Measurements from ENCODE around the gene DDX59. TPM values are rescaled to one million over a fixed set of nuclear protein-coding genes. Genes with fewer than 3 reads are reported as not detected.
A peak's percentile ranks its signal among the peaks of the same experiment; 100 is the strongest.
"Not testable (repeated sequence)": the region's sequence is repeated elsewhere in the genome, so short reads cannot be mapped to it uniquely, and the experiment has no call there.

The DDX59 gene
- total RNA-seq, 2 donors from 2014 or later: 14.2 to 20.5 TPM

DNA sequence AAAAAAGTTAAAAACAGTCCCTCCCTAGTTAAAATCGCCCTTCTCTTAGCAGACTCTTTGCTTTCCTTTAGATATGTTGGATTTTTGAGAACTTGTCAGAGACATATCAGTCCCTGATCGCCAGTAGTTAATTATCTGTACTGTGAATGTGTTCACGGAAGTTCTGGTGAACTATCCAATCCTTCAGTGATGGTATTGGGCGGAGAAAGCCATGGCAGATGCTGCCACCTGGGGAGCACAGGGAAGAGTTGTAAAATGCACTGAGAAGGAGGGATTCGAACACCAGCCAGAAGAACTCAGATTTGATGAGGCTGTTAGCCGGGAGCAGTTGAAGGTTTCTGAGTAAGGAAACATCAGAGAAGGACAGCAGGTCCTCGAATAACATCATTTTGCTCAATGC lies 31.6 kb downstream of the DDX59 start:
- ATAC-seq (peak; percentile 65), DNase-seq (no peak)

DNA sequence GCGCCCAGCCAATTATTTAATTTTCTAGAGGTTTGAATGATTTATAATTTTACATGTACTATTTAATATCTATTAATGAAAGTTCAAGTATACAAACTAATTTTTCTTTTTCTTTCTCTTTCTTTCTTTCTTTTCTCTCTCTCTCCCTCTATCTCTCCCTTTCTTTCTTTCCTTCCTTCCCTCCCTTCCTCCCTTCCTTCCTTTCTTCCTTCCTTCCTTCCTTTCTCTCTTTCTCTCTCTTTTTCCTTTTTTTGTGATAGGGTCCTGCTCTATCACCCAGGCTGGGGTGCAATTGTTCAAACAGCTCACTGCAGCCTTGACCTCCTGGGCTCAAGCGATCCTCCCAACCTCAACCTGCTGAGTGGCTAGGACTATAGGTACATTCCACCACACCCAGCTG lies 33.0 kb downstream of the DDX59 start:
- no peak for DNase-seq
- intact Hi-C loops (cut with DNase I, micrococcal nuclease): no loop called here
- no peak for ATAC-seq

More for the DNA sequence above, 31.6 kb downstream of the DDX59 start:
- intact Hi-C loops (cut with DNase I, micrococcal nuclease): no loop called here

DNA sequence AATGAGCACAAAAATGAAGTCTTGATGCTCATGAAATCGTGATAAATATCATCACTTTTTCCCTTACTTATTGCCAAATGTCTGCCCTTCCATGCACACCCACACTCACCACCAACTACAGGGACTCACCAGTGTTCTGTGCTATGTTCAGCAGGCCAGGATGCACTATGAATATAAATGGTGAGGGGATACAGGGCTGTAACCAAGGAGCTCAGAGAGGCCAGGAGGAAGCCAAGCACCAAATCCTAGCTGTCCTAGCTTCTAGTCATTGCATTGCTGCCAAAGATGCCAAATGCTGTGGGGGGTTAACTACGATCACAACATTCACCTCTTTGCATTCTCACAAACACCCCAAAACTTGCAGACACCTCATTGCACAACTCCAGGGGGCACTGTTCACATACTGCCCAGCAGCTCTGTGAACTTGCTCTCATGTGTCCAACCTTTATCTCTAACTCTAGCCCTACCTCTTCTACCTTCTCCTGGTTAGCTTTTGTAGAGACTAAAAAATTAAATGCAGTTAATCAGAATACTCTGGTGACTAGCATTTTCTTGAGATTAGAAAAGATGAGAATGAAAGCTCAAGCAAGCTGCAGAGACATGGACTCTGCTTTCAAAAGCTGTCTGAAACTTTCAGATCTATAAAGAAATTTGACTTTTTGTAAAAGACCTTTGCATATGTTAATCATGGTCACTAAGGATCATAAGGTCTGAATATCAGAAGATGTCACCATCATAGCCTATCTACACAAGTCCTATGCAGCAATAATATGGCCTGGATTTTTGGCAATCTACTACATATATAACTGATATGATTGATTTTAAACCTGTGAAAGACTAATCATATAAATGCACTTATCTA lies 35.2 kb downstream of the DDX59 start:
- DNase-seq (no peak), ATAC-seq (no peak)
- intact Hi-C loops (cut with DNase I, micrococcal nuclease): no loop called here

DNA sequence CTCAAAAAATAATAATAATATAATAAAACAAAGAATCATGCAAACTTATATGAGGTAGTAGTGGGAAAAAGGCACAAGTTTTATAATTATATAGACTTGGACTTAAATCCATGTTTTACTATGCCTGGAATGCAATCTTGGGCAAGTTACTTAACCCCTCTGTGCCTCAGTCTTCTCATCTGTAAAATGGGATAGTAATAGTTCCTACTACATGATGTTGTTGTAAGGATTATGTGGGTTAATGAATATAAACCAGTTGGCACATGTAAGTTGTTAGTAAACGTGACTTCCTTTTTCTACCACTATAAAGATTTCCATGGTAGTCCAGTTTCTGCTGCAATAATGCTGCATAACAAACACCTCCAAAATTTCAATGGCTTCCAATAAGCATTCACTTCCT lies 38.3 kb downstream of the DDX59 start:
- DNase-seq: no peak
- intact Hi-C loops (cut with DNase I, micrococcal nuclease): no loop called here
- no peak for ATAC-seq

DNA sequence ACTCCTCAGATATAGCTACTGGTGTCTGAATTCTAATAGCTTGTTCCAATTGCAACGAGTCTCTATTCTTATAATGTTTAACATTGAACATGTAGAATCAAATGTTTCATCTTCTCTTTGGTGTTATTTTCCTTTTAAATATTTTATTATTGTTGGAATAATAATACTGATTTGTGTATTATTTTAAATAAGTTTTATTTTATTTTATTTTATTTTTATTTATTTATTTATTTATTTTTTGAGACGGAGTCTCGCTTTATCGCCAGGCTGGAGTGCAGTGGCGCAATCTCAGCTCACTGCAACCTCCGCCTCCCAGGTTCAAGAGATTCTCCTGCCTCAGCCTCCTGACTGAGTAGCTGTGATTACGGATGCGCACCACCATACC lies 39.2 kb downstream of the DDX59 start:
- intact Hi-C loops (cut with DNase I, micrococcal nuclease); ATAC-seq; DNase-seq: not testable (repeated sequence)

DNA sequence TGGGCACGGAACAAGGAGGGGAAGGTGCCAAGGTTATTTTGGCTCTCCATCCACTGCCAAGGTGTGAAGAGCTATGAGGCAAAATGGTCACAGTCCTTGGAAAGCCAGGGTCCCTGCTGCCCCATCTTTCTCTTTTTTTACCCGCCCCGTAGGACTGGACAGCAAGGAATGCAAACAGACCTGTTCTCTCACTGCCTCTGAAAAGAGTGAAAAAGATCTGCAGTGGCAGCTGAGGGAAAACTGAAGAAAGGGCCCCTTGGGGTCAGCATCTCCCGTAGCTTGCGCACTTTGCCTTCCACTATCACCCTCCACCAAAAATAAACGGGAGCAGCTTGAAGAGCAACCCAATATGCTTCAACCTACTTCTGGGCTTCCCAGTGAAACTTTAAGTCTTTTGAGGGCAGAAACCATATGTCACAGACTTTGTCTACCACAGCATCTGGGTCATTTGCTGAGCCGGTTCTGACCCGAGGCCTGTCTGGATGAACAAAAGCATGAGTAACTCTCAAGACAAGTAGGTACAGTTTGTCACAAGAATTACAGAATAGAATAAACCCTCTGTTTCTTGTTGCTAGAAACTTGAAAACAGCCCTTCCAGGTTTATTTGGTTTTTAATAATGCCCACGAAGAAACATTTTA lies 39.7 kb downstream of the DDX59 start:
- intact Hi-C loops (cut with DNase I, micrococcal nuclease): loop anchor here in 1 of 2 donors (10.0 kb wide), 2 partner anchors 175 to 205 kb away; no protein-coding TSS in a partner anchor
- no peak for DNase-seq
- ATAC-seq: no peak

DNA sequence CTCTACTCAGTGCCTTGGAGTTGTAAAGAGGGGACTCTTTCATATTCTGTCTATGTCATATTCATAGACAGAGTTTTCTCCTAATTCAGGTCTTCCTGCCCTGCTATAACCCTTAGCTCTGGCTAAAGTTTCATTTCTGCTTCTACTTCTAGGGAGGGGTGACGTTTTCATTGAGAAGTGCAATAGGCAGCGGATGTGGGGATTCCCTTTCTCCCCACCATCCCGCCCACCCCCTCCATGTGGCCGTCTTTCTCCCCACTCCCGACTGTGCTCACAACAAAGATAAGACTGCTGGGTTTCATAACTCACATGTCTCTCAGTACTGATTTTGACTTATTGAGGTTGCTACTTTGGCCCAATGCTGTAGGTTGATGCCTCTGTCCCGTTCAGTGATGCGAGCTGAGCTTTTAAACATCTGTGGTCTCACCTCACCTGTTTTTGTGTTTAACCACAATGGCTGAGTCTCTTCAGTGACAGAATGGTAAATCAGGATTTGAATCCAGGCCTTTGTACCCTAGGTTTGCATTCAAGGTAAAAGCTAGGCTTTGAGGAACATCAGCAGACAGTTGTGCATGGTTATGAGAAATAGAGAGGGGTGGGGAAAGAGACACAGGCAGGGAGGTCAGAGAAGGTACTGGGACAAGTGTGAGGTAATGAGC lies 41.4 kb downstream of the DDX59 start:
- peak; percentile 22 for ATAC-seq
- intact Hi-C loops (cut with DNase I, micrococcal nuclease): loop anchor here in 1 of 2 donors (10.0 kb wide), 2 partner anchors 176 to 206 kb away; no protein-coding TSS in a partner anchor
- DNase-seq: peak in 1 of 2 donors; percentile 14

DNA sequence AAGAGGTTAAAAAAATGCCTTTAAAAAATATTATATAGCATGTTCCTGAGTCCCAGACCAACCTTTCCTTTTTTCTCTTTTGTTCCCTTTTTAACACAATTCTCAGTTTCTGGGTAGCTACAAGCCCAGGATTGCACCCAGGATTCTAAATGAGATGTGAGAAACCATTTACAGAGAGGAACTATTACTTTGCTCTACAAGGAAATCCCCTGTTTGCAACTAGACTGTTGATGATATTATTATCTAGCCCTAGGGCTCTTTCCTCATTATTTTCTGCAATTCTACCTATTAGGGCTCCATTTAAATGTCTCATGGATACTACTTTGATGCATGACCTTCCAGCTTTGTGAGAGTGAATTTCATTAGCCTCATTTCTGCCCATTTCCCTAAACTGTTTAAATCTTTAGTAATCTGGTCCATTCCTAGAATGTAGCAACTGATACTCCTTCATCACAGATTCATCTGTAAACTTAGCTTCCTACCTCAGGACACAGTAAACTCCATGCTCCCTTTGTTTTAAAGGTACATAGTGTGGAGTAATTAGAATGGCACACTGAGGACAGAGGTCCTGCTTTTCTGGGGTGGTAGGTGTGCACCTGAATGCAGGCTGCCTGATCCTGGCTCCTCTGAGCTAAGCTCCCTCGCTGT lies 42.0 kb downstream of the DDX59 start:
- intact Hi-C loops (cut with DNase I, micrococcal nuclease): loop anchor here in 1 of 2 donors (10.0 kb wide), 2 partner anchors 177 to 207 kb away; no protein-coding TSS in a partner anchor
- ATAC-seq (no peak), DNase-seq (no peak)

DNA sequence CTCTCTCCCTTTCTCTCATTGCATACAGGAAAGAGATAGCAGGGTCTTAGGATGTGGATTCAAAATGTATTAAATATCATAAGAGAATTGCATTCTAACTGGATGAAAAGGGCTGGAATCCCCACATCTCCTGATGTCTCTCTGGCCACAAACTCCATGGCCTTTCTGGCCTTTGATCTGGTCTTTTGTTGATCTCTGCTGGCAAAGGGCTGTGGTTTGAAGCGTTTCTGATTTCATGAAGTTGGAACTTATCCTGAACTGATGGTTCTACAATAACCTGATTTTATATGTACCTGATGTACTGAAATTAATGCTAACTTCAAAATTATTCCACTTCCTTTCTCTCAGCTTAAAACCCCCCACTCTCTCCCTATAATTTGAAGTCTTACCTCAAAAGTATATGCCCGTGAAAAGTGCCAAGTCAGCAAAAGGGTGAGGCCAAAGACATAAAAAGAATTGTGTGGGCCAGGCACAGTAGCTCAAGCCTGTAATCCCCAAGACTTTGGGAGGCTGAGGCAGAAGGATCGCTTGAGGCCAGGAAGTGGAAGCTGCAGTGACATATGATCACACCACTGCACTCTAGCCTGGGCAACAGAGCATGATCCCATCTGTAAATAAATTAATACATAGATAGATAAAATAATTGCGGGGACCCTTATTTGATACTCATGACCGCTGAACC lies 42.7 kb downstream of the DDX59 start:
- ATAC-seq (no peak), DNase-seq (no peak)
- intact Hi-C loops (cut with DNase I, micrococcal nuclease): loop anchor here in 1 of 2 donors (10.0 kb wide), 2 partner anchors 178 to 208 kb away; no protein-coding TSS in a partner anchor

DNA sequence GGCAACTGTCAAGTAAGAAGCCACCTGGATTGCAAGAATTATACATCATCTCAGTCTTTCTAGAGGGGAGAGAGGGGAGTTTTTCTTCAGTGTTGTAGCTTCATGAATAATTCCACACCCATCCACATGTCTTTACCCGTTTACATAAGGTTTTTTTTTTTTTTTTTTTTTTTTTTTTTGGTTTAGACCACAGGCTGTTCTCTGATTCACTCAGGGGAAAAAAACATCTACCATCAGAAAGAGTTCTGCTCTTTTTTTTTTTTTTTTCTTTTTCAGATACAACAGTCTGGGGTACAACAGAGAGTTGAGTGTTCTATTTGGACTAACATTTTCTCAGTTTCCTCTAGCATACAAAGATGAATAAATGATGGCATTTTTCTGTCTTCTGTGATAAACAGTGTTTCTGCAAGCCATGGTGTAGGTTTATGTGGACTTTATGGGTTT lies 44.3 kb downstream of the DDX59 start:
- intact Hi-C loops (cut with DNase I, micrococcal nuclease): loop anchor here in 1 of 2 donors (10.0 kb wide), 2 partner anchors 179 to 209 kb away; no protein-coding TSS in a partner anchor
- ATAC-seq (no peak), DNase-seq (no peak)

DNA sequence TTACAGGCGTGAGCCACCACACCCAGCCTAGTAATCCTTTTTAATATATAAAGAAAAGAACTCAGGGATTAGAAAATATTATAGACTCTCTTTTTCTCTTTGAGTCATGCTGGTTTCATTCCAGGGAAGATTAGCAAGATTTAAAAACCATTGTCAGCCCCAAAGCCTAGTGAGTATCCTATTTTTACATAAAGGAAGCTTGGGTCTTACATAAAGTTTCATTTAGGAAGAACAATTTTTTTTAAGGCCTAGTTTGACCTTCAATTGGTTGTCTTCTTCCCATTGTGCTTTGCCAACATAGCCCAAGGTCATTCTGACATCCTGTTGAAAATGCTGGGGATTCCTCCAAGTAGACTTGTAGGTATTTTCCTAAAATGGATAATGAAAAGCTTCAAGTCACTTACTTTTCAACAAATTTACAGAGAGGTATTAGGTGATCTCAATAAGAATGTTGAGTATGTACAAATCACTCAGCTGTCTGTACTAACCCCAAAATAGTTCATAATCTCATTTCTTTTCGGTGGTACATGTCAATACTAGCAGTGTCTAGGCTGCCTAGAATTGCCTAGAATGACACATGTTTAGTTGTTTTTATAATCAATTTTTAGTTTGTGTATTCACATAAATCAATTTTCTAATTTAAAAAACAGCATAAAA lies 44.9 kb downstream of the DDX59 start:
- intact Hi-C loops (cut with DNase I, micrococcal nuclease): loop anchor here in 1 of 2 donors (5.0 to 10.0 kb wide), 3 partner anchors 47 to 210 kb away; no protein-coding TSS in a partner anchor
- DNase-seq (no peak), ATAC-seq (no peak)

DNA sequence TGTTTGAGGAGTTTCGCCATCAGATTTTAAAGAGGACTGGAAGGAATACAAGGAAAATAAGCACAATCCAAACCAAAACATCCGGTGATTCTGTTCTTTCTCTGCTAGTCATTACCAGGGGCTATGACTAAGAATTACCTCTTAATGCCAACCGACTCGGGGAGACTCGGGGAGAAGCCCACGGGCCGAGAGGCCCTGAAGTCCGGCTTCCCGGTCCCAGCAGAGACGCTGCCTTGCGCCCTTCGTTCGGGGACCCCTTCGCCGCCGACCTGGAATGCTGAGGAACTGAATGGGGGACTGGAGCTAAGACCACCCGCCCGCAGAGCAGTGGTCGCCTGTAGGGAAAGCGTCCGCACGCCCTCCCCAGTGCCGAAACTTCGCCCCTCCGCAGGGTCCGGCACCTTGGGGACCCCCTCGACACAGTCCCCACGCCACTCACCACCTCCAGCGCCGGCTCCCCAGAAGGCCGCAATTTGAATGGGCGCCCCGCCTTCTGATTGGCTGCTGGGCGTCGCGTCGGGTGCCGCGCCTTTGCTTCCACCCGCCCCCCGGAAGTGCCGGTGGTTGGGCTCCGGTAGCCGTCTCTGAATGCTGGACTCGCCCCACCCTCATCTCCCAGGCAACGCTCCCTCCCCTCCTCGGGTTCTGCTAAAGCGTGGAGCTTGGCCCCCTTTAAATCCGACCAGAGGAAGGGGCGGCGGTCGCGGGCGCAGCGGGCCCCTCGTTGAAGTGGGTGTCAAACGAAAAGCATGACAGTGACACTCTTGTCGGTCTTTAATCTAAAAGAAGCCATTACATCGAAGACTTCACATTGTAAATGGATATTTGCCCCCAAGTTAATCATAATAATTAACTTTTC lies 49.2 kb downstream of the DDX59 start, which contains the start of gene KIF14:
TSS of gene KIF14 (minus strand) at position 479 of the 859 bp plus-strand sequence. CDS start 2,028 bp downstream, outside the sequence.
- DNase-seq (peak; percentile 96), ATAC-seq (peak; percentile 100)
- intact Hi-C loops (cut with DNase I, micrococcal nuclease): loop anchor here in 1 of 2 donors (5.0 to 10.0 kb wide), 3 partner anchors 52 to 214 kb away; no protein-coding TSS in a partner anchor

DNA sequence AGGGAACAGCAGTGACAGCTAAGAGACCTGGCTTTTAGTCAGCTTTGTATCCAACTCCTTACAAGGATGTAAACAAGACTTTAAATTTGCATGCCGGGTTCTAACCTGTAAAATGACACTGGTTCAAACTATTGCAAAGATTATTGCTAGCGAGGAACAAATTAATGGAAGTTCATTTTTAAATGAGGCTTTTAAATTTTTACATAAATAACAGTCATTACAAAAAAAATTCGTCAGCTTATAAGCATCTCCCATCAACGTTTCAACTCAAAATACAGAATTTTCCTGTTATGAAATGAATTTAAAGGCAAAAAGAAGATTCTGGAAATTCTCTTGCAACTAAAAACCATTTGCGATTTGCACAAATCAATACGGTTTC lies 49.8 kb downstream of the DDX59 start:
- intact Hi-C loops (cut with DNase I, micrococcal nuclease): loop anchor here in 1 of 2 donors (5.0 to 10.0 kb wide), 3 partner anchors 52 to 215 kb away; no protein-coding TSS in a partner anchor
- no peak for DNase-seq

DNA sequence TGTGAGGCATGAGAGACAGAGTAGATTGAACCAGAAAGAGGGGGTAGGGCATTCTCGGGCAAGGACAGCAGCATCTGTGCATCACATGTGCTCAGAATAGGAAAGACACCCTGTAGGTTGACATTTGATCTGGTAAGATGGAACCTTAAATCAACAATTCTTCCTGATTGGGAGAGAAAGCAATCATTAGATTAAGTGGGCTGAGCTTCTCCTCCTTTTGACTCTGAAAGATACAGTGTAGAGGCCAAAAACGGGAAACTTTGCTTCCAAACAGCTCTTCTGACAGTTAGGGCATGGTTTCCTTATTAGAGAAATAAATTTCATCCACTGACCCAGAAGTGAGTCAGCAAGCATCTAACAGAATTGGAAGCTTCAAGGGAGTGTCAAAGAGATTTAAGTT lies 58.9 kb downstream of the DDX59 start:
- intact Hi-C loops (cut with DNase I, micrococcal nuclease): no loop called here
- no peak for ATAC-seq

More for the DNA sequence above, 49.8 kb downstream of the DDX59 start:
- no peak for ATAC-seq

DNA sequence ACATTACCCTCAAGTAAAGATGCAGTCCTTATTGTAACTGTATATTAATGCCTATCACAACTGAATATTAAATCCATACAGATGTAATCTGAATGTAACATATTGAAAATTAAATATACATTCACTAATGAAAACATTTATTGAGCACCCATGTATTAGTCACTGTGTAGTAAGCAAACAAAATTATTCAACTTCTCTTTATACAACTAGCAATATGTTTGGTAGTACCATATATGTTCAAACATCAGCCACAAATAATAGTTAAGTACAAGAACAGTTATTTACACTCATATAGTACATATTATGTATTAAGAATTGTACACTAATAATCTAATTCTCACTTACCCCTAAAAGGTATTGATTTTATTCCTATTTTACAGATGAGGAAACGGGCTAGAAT lies 67.1 kb downstream of the DDX59 start:
- DNase-seq: no peak
- ATAC-seq: no peak
- intact Hi-C loops (cut with DNase I, micrococcal nuclease): no loop called here

More for the DNA sequence above, 58.9 kb downstream of the DDX59 start:
- DNase-seq: no peak

All from left colon (tissue), 2 donors.